Heart left ventricle (tissue), 16 donors: Measurements from ENCODE around the gene TRAPPC5. TPM values are rescaled to one million over a fixed set of nuclear protein-coding genes. Genes with fewer than 3 reads are reported as not detected.

ENCODE experiments used
- ATAC-seq, 4 donors: fragments of 200-7000 bp; cut with Tn5 transposase; one replicate each; pipeline ENCODE4 v1.9.1; 2020 to 2022; ENCODE audit warnings: moderate library complexity in 4 of 4, mild to moderate bottlenecking in 3 of 4, moderate number of reproducible peaks in 1 of 4
- DNase-seq, 5 donors: peaks; one replicate each; pipeline ENCODE4 v3.0.0-alpha.2; 2020
- H3K27ac ChIP-seq, 12 donors: fragments of 200-600 bp; sonication (generic) in 4 of 12; one replicate each; pipeline versions ENCODE4 v1.5.0 to v1.8.0; 2016 to 2022; ENCODE audit warnings: mild to moderate bottlenecking in 2 of 12
- H3K27me3 ChIP-seq, 9 donors: fragments of 200-600 bp; sonication (generic) in 2 of 9; one replicate each; pipeline versions ENCODE4 v1.5.1 to v1.8.0; 2016 to 2022; ENCODE audit warnings: mild to moderate bottlenecking in 3 of 9
- H3K36me3 ChIP-seq, 9 donors: fragments of 200-600 bp; sonication (generic) in 2 of 9; one replicate each; pipeline versions ENCODE4 v1.5.0 to v1.8.0; 2018 to 2022; ENCODE audit warnings: mild to moderate bottlenecking in 2 of 9
- H3K4me1 ChIP-seq, 12 donors: fragments of 200-600 bp; sonication (generic) in 4 of 12; one replicate each; pipeline versions ENCODE4 v1.5.0 to v1.8.0; 2016 to 2022; ENCODE audit warnings: mild to moderate bottlenecking in 3 of 12
- H3K4me3 ChIP-seq, 12 donors: fragments of 200-600 bp; sonication (generic) in 4 of 12; one replicate each; pipeline versions ENCODE4 v1.5.0 to v1.8.0; 2017 to 2022; ENCODE audit warnings: mild to moderate bottlenecking in 9 of 12, moderate library complexity in 4 of 12
- H3K9me3 ChIP-seq, 12 donors: fragments of 200-600 bp; sonication (generic) in 4 of 12; one replicate each; pipeline versions ENCODE4 v1.5.0 to v1.8.0; 2016 to 2022; ENCODE audit warnings: mild to moderate bottlenecking in 1 of 12
- POLR2A ChIP-seq, 2 donors: fragments of 450-650 bp; IDR thresholded peaks; one replicate each; pipeline ENCODE4 v1.6.1; 2017; ENCODE audit warnings: antibody characterized with exemption in 2 of 2, mild to moderate bottlenecking in 2 of 2, moderate library complexity in 2 of 2
- WGBS, 4 donors: extraction: QIAGEN DNeasy Blood & Tissue Kit in 2 of 4; methylation state at CpG; one replicate each; pipeline versions ENCODE4 v1.1.5 to v1.1.7; 2013 to 2018; 5-methylcytosine and 5-hydroxymethylcytosine counted together
- intact Hi-C, 10 donors: fragments of 100-400 bp; cut with DNase I; formaldehyde crosslinking; loops; one replicate each; pipeline versions ENCODE4 v1.11.1 to v1.14.2; 2022
- polyA plus RNA-seq, 2 donors: library from polyadenylated mRNA; stranded (reverse); fragments of 200-250 nt; gene quantifications; one replicate each; pipeline ENCODE4 v1.2.3, GENCODE V29; 2013
- total RNA-seq, 9 donors: library from RNA; depleted of rRNA in 2 of 9; stranded (reverse); fragments of >200 nt in 2 of 9; fragmentation: NEBNext Ultra II Directional in 3 of 9; extraction: Animal tissue kit (Norgen Biotek cat#: 25700) in 3 of 9; gene quantifications; one replicate each; pipeline versions ENCODE4 v1.1.0 to v1.2.4, GENCODE V29; 2016 to 2023
- TF ChIP-seq, protein P1 (sequence below), 12 donors: fragments of 200-600 bp; sonication (generic) in 4 of 12; IDR thresholded peaks; one replicate each; pipeline versions ENCODE4 v1.5.0 to v1.8.0; 2018 to 2022; ENCODE audit warnings: antibody characterized with exemption in 12 of 12, mild to moderate bottlenecking in 5 of 12
- donor health status: ischemic (EF 13 %, LVEDD 7.1; RV severe dilation, severe dysfunction).
- donor health status: healthy with polysubstance abuse.
- donor health status: DM: no; HTN: yes; CAD: no.
- donor health status: DM: no; HTN: no; CAD: no.
- donor health status: ischemic (EF 25% LVEDD 6.9; RV normal size, moderate dysfunction).
- donor health status: ischemic (EF 25% LVEDD 5.7; RV mildly dilated, moderate dysfunction).
- donor health status: healthy.
- donor health status: DM: yes; HTN: yes; CAD: no.
- donor health status: ischemic (EF 35%, LVEDD 5.7; RV mildly dilated, moderate dysfunction).
- donor health status: nonischemic (EF 11% LVEDD 7.7; RV severe dilation, severe dysfunction).
- donor health status: DM: yes; HTN: yes; CAD: no.
- donor health status: PGD.
- donor health status: ischemic (EF 29% LVEDD 5.4; RV normal size, mild dysfunction).
- donor health status: nonischemic (EF 23%, LVEDD 6.1; RV moderate dilation, normal function).

The TRAPPC5 gene
- total and polyA plus RNA-seq, 11 donors, result 60.1 to 170 (median 96.9) TPM

DNA sequence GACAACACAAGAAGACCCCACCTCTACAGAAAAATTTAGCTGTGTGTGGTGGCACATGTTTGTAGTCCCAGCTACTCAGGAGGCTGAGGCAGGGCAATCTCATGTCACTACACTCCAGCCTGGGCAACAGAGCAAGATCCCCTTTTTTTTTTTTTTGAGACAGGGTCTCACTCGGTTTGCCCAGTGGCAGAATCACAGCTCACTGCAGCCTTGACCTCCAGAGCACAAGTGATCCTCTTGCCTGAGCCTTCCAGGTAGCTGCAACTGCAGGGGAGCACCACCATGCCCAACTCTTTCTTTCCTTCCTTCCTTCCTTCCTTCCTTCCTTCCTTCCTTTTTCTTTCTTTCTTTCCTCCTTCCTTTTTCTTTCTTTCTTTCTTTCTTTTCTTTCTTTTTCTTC is 55.5 kb downstream of the TRAPPC5 start:
- Histone ChIP-seq H3K27ac (peak overlapping the region in 1 of 12 donors; percentile 76), H3K4me3 (no peak overlapping the region), H3K36me3 (no peaks in the 10 kb centered on the region), H3K9me3 (no peaks in the 10 kb centered on the region), H3K4me1 (peaks cover 0 to 14% (median 0%) of the 10 kb centered on the region in 12 donors), H3K27me3 (peaks cover 0 to 25% (median 11%) of the 10 kb centered on the region in 9 donors)
- ATAC-seq, result no peak
- TF ChIP-seq, protein P1, sequence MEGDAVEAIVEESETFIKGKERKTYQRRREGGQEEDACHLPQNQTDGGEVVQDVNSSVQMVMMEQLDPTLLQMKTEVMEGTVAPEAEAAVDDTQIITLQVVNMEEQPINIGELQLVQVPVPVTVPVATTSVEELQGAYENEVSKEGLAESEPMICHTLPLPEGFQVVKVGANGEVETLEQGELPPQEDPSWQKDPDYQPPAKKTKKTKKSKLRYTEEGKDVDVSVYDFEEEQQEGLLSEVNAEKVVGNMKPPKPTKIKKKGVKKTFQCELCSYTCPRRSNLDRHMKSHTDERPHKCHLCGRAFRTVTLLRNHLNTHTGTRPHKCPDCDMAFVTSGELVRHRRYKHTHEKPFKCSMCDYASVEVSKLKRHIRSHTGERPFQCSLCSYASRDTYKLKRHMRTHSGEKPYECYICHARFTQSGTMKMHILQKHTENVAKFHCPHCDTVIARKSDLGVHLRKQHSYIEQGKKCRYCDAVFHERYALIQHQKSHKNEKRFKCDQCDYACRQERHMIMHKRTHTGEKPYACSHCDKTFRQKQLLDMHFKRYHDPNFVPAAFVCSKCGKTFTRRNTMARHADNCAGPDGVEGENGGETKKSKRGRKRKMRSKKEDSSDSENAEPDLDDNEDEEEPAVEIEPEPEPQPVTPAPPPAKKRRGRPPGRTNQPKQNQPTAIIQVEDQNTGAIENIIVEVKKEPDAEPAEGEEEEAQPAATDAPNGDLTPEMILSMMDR (IDR thresholded peaks at IDR 0.05), result no peak
- TF ChIP-seq POLR2A (IDR thresholded peaks at IDR 0.05), result no peak
- intact Hi-C loops, result no loop called here
- 50 to 62% (median 55%) methylated on average over 1 of the region's 1 CpG for WGBS, 4 donors
- DNase-seq, result no peak

DNA sequence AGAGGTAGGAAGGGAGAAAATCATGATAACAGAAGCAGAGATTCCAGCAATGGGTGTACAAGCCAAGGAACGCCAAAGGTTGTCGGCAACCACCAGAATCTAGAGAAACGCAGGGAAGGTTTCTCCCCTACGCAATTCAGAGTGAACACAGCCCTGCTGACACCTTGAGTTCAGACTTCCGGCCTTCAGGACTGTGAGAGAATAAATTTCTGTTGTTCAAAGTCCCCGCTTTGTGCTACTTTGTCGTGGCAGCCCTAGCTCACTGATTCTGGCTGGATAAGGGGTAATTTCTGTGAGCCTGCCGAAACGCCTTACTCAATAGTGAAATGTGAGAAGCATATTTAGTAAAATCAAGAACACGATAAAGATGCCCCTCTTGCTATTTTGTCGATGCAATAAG is 56.6 kb downstream of the TRAPPC5 start:
- intact Hi-C loops, result no loop called here
- TF ChIP-seq POLR2A (IDR thresholded peaks at IDR 0.05), result no peak
- TF ChIP-seq, protein P1 (IDR thresholded peaks at IDR 0.05), result no peak

More for the DNA sequence above, 56.6 kb downstream of the TRAPPC5 start:
- DNase-seq, result no peak
- ATAC-seq, result no peak
- Histone ChIP-seq H3K4me1 (peaks cover 0 to 14% (median 0%) of the 10 kb centered on the region in 12 donors), H3K36me3 (no peaks in the 10 kb centered on the region), H3K27me3 (peaks cover 0 to 14% (median 2%) of the 10 kb centered on the region in 9 donors), H3K4me3 (no peak overlapping the region), H3K27ac (no peak overlapping the region), H3K9me3 (no peaks in the 10 kb centered on the region)
- WGBS, 4 donors, result 81 to 82% (median 81%) methylated on average over 11 of the region's 11 CpGs

Other genes with a start within 250 kb of the TRAPPC5 start
- 1 to 10 TPM in 8 of 9 donors, under 1 TPM in 1; 0.93 to 2.9 (median 1.5) TPM for gene PEX11G, start 191.8 kb upstream of the TRAPPC5 start, total RNA-seq
- 1 to 10 TPM in 1 of 2 donors, under 1 TPM in 1; 0.55 to 3.4 TPM for gene PEX11G, start 191.8 kb upstream of the TRAPPC5 start, polyA plus RNA-seq
- gene ZNF358, start 164.7 kb upstream of the TRAPPC5 start, total RNA-seq, result 100 to 1,000 TPM in 1 of 9 donors, 10 to 100 TPM in 8; 62.8 to 128 (median 74.4) TPM
- gene ZNF358, start 164.7 kb upstream of the TRAPPC5 start, polyA plus RNA-seq, result 100 to 1,000 TPM in 1 of 2 donors, 10 to 100 TPM in 1; 49.3 to 159 TPM
- gene MCOLN1, start 158.2 kb upstream of the TRAPPC5 start, total RNA-seq, result 10 to 100 TPM; 12.1 to 49.7 (median 14.9) TPM
- 10 to 100 TPM; 24.6 to 25.2 TPM for gene MCOLN1, start 158.2 kb upstream of the TRAPPC5 start, polyA plus RNA-seq
- gene PNPLA6, start 145.1 kb upstream of the TRAPPC5 start, total RNA-seq, result 100 to 1,000 TPM in 1 of 9 donors, 10 to 100 TPM in 8; 41.4 to 105 (median 49.9) TPM
- gene PNPLA6, start 145.1 kb upstream of the TRAPPC5 start, polyA plus RNA-seq, result 10 to 100 TPM; 35.6 to 51.1 TPM
- gene CAMSAP3, start 85.0 kb upstream of the TRAPPC5 start, total RNA-seq, result 1 to 10 TPM in 3 of 9 donors, under 1 TPM in 6; 0.25 to 3.7 (median 0.83) TPM
- under 1 TPM; 0.04 to 0.34 TPM for gene CAMSAP3, start 85.0 kb upstream of the TRAPPC5 start, polyA plus RNA-seq
- 10 to 100 TPM; 16.3 to 36.2 (median 23.6) TPM for gene XAB2, start 51.3 kb upstream of the TRAPPC5 start, total RNA-seq
- gene XAB2, start 51.3 kb upstream of the TRAPPC5 start, polyA plus RNA-seq, result 10 to 100 TPM; 19.9 to 25.0 TPM
- 100 to 1,000 TPM in 7 of 9 donors, 10 to 100 TPM in 2; 22.3 to 185 (median 136) TPM for gene PET100, start 51.0 kb upstream of the TRAPPC5 start, total RNA-seq
- gene PET100, start 51.0 kb upstream of the TRAPPC5 start, polyA plus RNA-seq, result 100 to 1,000 TPM in 1 of 2 donors, 10 to 100 TPM in 1; 55.4 to 405 TPM
- 1 to 10 TPM in 7 of 9 donors, under 1 TPM in 2; 0.54 to 3.0 (median 1.3) TPM for gene PCP2, start 47.1 kb upstream of the TRAPPC5 start, total RNA-seq
- under 1 TPM; 0.62 to 0.65 TPM for gene PCP2, start 47.1 kb upstream of the TRAPPC5 start, polyA plus RNA-seq
- gene STXBP2, start 43.7 kb upstream of the TRAPPC5 start, total RNA-seq, result 10 to 100 TPM in 2 of 9 donors, 1 to 10 TPM in 7; 1.2 to 46.7 (median 4.7) TPM
- gene STXBP2, start 43.7 kb upstream of the TRAPPC5 start, polyA plus RNA-seq, result 1 to 10 TPM; 4.2 to 6.7 TPM
- gene RETN, start 11.8 kb upstream of the TRAPPC5 start, total RNA-seq, result 1 to 10 TPM in 1 of 9 donors, not detected in 8; 2.6 TPM
- gene RETN, start 11.8 kb upstream of the TRAPPC5 start, polyA plus RNA-seq, result 1 to 10 TPM; 4.8 to 9.2 TPM
- 1 to 10 TPM in 1 of 9 donors, under 1 TPM in 5, not detected in 3; 0.16 to 1.4 (median 0.54) TPM for gene MCEMP1, start 3.7 kb upstream of the TRAPPC5 start, total RNA-seq
- 1 to 10 TPM in 1 of 2 donors, under 1 TPM in 1; 0.34 to 1.1 TPM for gene MCEMP1, start 3.7 kb upstream of the TRAPPC5 start, polyA plus RNA-seq
- 1 to 10 TPM in 1 of 9 donors, under 1 TPM in 2, not detected in 6; 0.23 to 1.5 (median 0.54) TPM for gene FCER2, start 21.3 kb downstream of the TRAPPC5 start, total RNA-seq
- gene FCER2, start 21.3 kb downstream of the TRAPPC5 start, polyA plus RNA-seq, result under 1 TPM; 0.06 to 0.15 TPM
- 1 to 10 TPM in 4 of 9 donors, under 1 TPM in 4, not detected in 1; 0.29 to 6.4 (median 1.1) TPM for gene CLEC4G, start 51.3 kb downstream of the TRAPPC5 start, total RNA-seq
- gene CLEC4G, start 51.3 kb downstream of the TRAPPC5 start, polyA plus RNA-seq, result under 1 TPM; 0.22 to 0.38 TPM
- gene CD209, start 66.7 kb downstream of the TRAPPC5 start, total RNA-seq, result 10 to 100 TPM in 2 of 9 donors, 1 to 10 TPM in 7; 1.3 to 56.2 (median 5.4) TPM
- under 1 TPM; 0.53 to 0.75 TPM for gene CD209, start 66.7 kb downstream of the TRAPPC5 start, polyA plus RNA-seq
- gene CLEC4M, start 82.4 kb downstream of the TRAPPC5 start, total RNA-seq, result not detected
- gene CLEC4M, start 82.4 kb downstream of the TRAPPC5 start, polyA plus RNA-seq, result not detected
- 10 to 100 TPM; 18.2 to 41.9 (median 22.1) TPM for gene EVI5L, start 149.4 kb downstream of the TRAPPC5 start, total RNA-seq
- gene EVI5L, start 149.4 kb downstream of the TRAPPC5 start, polyA plus RNA-seq, result 10 to 100 TPM; 20.5 to 34.7 TPM
- gene PRR36, start 193.6 kb downstream of the TRAPPC5 start, total RNA-seq, result under 1 TPM in 5 of 9 donors, not detected in 4; 0.07 to 0.27 (median 0.11) TPM
- under 1 TPM; 0.01 to 0.04 TPM for gene PRR36, start 193.6 kb downstream of the TRAPPC5 start, polyA plus RNA-seq
- 1 to 10 TPM in 4 of 9 donors, under 1 TPM in 5; 0.17 to 2.2 (median 1.00) TPM for gene LRRC8E, start 207.7 kb downstream of the TRAPPC5 start, total RNA-seq
- gene LRRC8E, start 207.7 kb downstream of the TRAPPC5 start, polyA plus RNA-seq, result 1 to 10 TPM in 1 of 2 donors, under 1 TPM in 1; 0.27 to 2.6 TPM
- 10 to 100 TPM; 11.6 to 26.6 (median 23.5) TPM for gene MAP2K7, start 223.0 kb downstream of the TRAPPC5 start, total RNA-seq
- 10 to 100 TPM; 22.2 to 35.5 TPM for gene MAP2K7, start 223.0 kb downstream of the TRAPPC5 start, polyA plus RNA-seq
- gene TGFBR3L, start 234.0 kb downstream of the TRAPPC5 start, total RNA-seq, result 10 to 100 TPM in 2 of 9 donors, 1 to 10 TPM in 7; 3.6 to 41.2 (median 8.0) TPM
- 1 to 10 TPM in 1 of 2 donors, under 1 TPM in 1; 0.76 to 3.5 TPM for gene TGFBR3L, start 234.0 kb downstream of the TRAPPC5 start, polyA plus RNA-seq
- gene SNAPC2, start 239.5 kb downstream of the TRAPPC5 start, total RNA-seq, result 10 to 100 TPM in 4 of 9 donors, 1 to 10 TPM in 5; 6.8 to 16.7 (median 9.3) TPM
- 10 to 100 TPM; 10.4 to 28.9 TPM for gene SNAPC2, start 239.5 kb downstream of the TRAPPC5 start, polyA plus RNA-seq
- gene CTXN1, start 245.3 kb downstream of the TRAPPC5 start, total RNA-seq, result 1 to 10 TPM in 2 of 9 donors, under 1 TPM in 5, not detected in 2; 0.21 to 3.3 (median 0.32) TPM
- under 1 TPM in 1 of 2 donors, not detected in 1; 0.87 TPM for gene CTXN1, start 245.3 kb downstream of the TRAPPC5 start, polyA plus RNA-seq